ENCODE results near the gene RNPS1. TPM values are rescaled to one million over a fixed set of nuclear protein-coding genes. Genes with fewer than 3 reads are reported as not detected.
"Not testable (repeated sequence)": the region's sequence is repeated elsewhere in the genome, so short reads cannot be mapped to it uniquely, and the experiment has no call there.

The RNPS1 gene
- total RNA-seq, 2 experiments from 2014 or later, result 212 to 220 TPM

DNA sequence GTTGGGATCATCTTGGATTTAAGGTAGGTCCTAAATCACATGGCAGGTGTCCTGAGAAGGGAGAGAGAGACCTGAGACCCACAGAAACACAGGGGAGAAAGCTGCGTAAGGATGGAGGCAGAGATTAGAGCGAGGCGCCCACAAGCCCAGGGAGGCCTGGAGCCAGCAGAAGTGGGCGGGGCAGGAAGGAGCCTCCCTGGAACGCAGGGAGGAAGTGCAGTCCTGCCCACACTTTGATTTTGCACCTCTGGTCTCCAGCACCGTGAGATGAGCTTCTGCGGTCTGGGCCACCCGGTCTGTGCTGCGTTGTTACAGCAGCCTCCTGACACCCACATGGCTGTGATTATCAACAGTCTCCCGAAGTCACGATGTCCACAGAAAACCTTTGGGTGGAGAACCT, 25.3 kb downstream of the RNPS1 start:
- Mint-ChIP-seq H3K27ac (no peak overlapping the region), H3K4me1 (no peaks in the 10 kb centered on the region)
- ATAC-seq (ENCODE audit: low read depth), result no peak

DNA sequence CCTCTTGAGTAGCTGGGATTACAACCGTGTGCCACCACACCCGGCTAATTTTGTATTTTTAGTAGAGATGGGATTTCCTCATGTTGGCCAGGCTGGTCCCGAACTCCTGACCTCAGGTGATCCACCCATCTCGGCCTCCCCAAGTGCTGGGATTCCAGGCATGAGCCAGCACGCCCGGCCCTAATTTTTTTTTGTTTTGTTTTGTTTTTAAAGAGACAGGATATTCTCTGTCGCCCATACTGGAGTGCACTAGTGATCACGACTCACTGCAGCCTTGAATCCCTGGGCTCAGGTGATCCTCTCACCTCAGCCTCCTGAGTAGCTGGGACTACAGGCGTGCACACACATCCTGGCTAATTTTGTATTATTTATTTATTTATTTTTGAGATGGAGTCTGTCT, 27.6 kb downstream of the RNPS1 start:
- H3K4me3 Mint-ChIP-seq; ATAC-seq (ENCODE audit: low read depth); DNase-seq; H3K4me1 Mint-ChIP-seq; H3K27me3 Mint-ChIP-seq; H3K9me3 Mint-ChIP-seq; H3K27ac Mint-ChIP-seq; H3K36me3 Mint-ChIP-seq; POLR2A ChIA-PET: not testable (repeated sequence)

More for the DNA sequence above, 25.3 kb downstream of the RNPS1 start:
- POLR2A ChIA-PET, result interaction anchor here (0.8 kb wide), 1 partner anchor 9 kb away, joined by 3 read pairs; the partner anchor contains the start of gene ECI1
- H3K36me3 Mint-ChIP-seq, result no peaks in the 10 kb centered on the region
- no peak overlapping the region for H3K4me3 Mint-ChIP-seq
- H3K9me3 Mint-ChIP-seq, result no peaks in the 10 kb centered on the region
- H3K27me3 Mint-ChIP-seq, result no peaks in the 10 kb centered on the region
- no peak for DNase-seq

DNA sequence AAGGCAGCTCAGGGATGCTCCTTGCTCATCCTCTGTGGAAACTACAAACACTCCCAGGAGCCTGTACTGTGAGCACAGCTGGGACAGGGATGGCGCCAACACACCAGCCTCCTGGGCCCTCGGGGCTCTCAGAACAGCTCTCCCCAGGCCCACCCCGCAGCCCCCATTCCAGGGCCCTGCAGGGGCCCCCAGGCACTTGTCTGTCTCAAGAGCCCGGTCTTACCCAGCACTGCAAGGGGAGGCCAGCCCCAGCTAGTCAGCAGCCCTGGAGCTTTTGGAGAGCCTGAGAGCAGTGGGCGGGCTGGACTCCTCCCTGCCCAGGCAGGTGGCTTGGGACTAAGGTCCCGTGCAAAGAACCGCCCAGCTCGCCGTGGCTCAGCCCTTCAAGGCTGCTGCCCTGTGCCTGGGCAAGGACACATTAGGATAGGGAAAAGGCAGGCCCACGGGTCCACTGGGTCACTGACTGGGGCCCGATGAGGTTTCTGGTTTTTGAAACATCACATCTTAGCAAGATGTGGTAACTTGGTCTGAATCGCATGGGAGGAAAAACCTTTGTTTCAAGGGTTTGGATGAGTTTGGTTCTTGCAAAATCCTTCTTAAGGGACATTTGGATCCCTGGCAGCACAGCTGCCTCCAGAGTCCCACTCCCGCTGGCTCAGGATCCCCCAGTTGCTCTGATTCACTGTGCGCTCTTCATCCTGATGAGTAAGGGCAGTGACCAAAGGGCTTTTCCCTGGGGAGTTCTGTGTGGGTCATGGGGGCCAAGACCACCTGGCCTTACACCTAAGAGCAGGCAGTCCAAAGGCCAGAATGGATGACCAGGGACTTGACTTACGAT, 28.9 kb downstream of the RNPS1 start:
- H3K4me3 Mint-ChIP-seq, result no peak overlapping the region
- ATAC-seq (ENCODE audit: low read depth), result no peak
- H3K9me3 Mint-ChIP-seq, result no peaks in the 10 kb centered on the region
- H3K4me1 Mint-ChIP-seq, result no peaks in the 10 kb centered on the region
- H3K36me3 Mint-ChIP-seq, result peaks cover 2% of the 10 kb centered on the region
- POLR2A ChIA-PET, result interaction anchor here (0.6 to 1.3 kb wide), 3 partner anchors 24 to 87 kb away, joined by 3 to 4 read pairs (median 3); partner anchors contain the start of gene PGP
- DNase-seq, result no peak
- H3K27me3 Mint-ChIP-seq, result no peaks in the 10 kb centered on the region
- no peak overlapping the region for H3K27ac Mint-ChIP-seq

DNA sequence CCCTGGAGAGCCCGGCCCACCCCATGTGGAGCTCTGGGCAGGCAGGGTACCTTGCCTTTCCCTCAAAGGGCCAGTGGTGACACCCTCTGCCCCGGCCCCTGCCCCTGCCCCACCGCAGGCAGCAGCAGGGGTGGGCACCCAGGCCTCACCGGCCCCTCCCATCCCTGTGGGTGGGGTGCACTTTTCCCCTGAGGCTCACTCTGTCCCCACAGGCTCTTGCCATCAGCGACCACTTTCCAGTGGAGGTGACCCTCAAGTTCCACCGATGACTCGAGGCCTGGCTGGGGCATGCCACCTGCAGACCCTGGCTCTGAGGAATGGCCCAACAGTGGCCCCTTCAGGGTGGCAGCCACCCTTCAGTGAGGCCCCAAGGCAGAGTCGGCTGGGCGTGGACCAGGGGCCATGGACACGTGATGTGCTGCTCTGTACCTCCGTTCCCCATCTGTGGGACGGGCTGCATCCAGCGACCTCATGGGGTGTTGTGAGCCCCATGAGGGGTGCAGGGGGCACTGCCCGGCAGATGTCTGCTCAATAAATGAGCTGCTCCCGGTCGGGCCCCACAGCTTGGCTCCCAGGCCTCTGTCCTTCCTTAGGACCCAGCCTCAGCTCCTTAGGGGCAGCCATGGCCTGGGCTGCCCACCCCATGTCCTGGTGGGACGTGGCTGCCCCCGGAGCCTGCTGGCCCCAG, 29.6 kb downstream of the RNPS1 start:
- H3K4me3 Mint-ChIP-seq, result no peak overlapping the region
- peak; percentile 15 for ATAC-seq (ENCODE audit: low read depth)
- DNase-seq, result no peak
- H3K4me1 Mint-ChIP-seq, result no peaks in the 10 kb centered on the region
- H3K27me3 Mint-ChIP-seq, result no peaks in the 10 kb centered on the region
- H3K36me3 Mint-ChIP-seq, result peaks cover 2% of the 10 kb centered on the region
- POLR2A ChIA-PET, result interaction anchor here (0.6 to 1.3 kb wide), 3 partner anchors 24 to 86 kb away, joined by 3 to 4 read pairs (median 3); partner anchors contain the start of gene PGP
- no peaks in the 10 kb centered on the region for H3K9me3 Mint-ChIP-seq
- H3K27ac Mint-ChIP-seq, result no peak overlapping the region

DNA sequence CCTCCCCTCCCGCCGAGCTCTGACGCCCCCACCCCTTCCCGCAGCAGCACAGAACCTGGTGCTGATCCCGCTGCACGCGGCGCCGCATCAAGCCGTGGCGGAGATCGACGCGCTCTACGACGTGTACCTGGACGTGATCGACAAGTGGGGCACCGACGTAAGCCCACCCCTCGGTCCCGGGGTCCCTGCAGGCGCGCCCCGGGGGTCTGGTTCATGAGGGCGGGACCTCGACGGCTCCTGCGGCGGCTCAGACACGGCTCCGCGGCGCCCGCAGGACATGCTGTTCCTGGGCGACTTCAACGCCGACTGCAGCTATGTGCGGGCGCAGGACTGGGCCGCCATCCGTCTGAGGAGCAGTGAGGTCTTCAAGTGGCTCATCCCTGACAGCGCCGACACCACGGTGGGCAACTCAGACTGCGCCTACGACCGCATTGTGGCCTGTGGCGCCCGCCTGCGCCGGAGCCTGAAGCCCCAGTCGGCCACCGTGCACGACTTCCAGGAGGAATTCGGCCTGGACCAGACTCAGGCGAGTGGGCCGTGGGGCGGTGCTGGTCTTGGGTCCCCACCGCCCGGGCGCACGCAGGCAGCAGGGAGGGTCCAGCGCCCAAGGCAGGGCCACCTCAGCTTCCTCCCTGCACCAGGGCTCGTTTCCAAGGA, 30.3 kb downstream of the RNPS1 start:
- H3K27me3 Mint-ChIP-seq, result no peaks in the 10 kb centered on the region
- POLR2A ChIA-PET, result interaction anchor here (1.3 kb wide), 1 partner anchor 32 kb away, joined by 4 read pairs; no protein-coding TSS in a partner anchor
- H3K27ac Mint-ChIP-seq, result no peak overlapping the region
- no peak for ATAC-seq (ENCODE audit: low read depth)
- DNase-seq, result no peak
- no peak overlapping the region for H3K4me3 Mint-ChIP-seq
- H3K4me1 Mint-ChIP-seq, result no peaks in the 10 kb centered on the region
- H3K9me3 Mint-ChIP-seq, result no peaks in the 10 kb centered on the region
- peaks cover 2% of the 10 kb centered on the region for H3K36me3 Mint-ChIP-seq

DNA sequence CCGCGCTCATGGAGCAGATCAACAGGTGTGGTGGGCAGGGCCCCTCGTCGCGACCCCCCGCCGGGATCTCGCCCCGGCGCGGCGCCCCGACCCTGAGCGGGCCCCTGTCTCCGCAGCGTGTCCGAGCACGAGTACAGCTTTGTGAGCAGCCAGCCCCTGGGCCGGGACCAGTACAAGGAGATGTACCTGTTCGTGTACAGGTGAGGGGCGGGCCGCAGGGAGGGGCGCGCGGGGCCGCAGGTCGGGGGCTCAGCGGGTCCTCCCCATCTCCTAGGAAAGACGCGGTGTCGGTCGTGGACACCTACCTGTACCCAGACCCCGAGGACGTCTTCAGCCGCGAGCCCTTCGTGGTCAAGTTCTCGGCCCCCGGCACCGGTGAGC, 30.8 kb downstream of the RNPS1 start:
- H3K4me3 Mint-ChIP-seq, result no peak overlapping the region
- H3K36me3 Mint-ChIP-seq, result peaks cover 2% of the 10 kb centered on the region
- H3K4me1 Mint-ChIP-seq, result no peaks in the 10 kb centered on the region
- ATAC-seq (ENCODE audit: low read depth) (no peak), DNase-seq (no peak)
- no peaks in the 10 kb centered on the region for H3K9me3 Mint-ChIP-seq
- POLR2A ChIA-PET, result interaction anchor here (0.9 kb wide), 1 partner anchor 82 kb away, joined by 3 read pairs; the partner anchor contains the start of gene TRAF7
- no peak overlapping the region for H3K27ac Mint-ChIP-seq
- no peaks in the 10 kb centered on the region for H3K27me3 Mint-ChIP-seq

DNA sequence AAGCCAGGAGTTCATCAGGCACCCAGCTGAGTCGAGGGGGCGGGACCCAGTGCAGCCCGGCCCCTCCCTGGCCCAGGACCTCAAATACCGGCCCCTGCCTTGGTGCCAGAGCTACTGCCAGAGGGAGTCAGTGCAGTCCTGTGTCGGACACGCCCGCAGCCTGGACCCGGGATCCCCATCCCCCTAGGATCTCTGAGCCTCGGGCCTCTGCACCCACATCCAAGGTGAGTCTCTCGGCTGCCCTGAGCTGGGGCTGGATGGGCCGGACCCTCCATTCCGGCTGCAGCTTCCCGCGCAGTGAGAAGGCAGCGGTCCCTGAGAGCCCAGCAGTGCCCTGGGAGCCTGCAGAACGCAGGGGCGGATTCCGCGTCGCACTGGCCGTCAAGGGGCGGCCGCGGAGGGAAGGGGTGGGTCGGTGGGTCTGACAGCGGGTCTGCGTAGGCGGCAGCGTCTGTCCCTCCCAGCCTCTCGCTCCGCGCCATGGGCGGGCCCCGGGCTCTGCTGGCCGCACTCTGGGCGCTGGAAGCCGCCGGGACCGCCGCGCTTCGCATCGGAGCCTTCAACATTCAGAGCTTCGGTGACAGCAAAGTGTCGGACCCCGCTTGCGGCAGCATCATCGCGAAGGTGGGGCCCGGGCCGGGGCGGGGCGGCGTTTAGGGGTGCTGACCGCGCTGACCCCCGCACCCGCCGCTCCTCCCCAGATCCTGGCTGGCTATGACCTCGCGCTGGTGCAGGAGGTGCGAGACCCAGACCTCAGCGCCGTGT, 31.4 kb downstream of the RNPS1 start, which contains the start of gene DNASE1L2:
Gene DNASE1L2, plus strand, starts transcription at position 108 of the 765 bp plus-strand sequence. Its CDS starts 373 bp downstream, at position 481.
- DNase-seq, result no peak
- Mint-ChIP-seq H3K4me1 (no peaks in the 10 kb centered on the region), H3K27ac (no peak within 1 kb of the TSS), H3K4me3 (no peak within 1 kb of the TSS), H3K36me3 (peaks cover 3% of the 10 kb centered on the region), H3K9me3 (no peaks in the 10 kb centered on the region), H3K27me3 (no peaks in the 10 kb centered on the region)
- no peak for ATAC-seq (ENCODE audit: low read depth)
- POLR2A ChIA-PET, result interaction anchor here (0.8 to 0.9 kb wide), 3 partner anchors 13 to 81 kb away, joined by 3 read pairs; partner anchors contain the start of genes E4F1, ECI1 and TRAF7

DNA sequence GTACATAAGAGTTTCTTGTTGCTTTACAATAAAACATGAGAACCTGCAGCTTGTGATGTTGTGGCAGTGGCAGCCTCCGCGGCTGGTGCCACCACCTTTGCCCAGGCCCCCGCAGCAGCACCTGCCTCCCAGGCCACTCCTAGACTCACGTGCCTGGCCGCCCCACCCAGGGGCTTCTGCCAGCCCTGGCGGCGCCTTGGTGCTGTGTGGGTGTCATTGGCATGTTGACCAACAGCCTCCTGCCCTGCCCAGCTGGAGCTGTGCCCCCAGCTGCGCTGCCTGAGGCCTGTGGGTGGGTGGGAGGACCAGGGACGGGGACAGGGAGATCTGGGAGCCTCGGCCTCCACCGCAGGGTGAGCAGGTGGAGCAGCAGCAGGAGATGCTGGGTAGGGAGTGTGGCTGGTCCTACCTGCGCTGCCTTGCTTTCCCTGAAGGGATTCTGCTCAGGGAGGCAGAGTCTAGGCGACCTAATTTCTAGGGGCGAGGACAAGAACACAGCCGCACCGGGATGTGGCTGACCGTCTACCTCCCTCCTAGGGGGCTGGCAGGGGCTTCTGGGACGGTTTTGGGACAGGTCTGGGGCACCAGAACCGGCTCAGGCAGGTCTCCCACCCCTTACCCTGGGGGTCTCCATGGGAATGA, 32.1 kb downstream of the RNPS1 start:
- no peak overlapping the region for H3K27ac Mint-ChIP-seq
- DNase-seq (no peak), ATAC-seq (ENCODE audit: low read depth) (no peak)
- H3K9me3 Mint-ChIP-seq, result no peaks in the 10 kb centered on the region
- POLR2A ChIA-PET, result interaction anchor here (0.8 kb wide), 2 partner anchors 12 to 15 kb away, joined by 3 read pairs; partner anchors contain the start of genes E4F1 and ECI1
- no peaks in the 10 kb centered on the region for H3K4me1 Mint-ChIP-seq
- H3K36me3 Mint-ChIP-seq, result peaks cover 3% of the 10 kb centered on the region
- H3K4me3 Mint-ChIP-seq, result no peak overlapping the region
- no peaks in the 10 kb centered on the region for H3K27me3 Mint-ChIP-seq

DNA sequence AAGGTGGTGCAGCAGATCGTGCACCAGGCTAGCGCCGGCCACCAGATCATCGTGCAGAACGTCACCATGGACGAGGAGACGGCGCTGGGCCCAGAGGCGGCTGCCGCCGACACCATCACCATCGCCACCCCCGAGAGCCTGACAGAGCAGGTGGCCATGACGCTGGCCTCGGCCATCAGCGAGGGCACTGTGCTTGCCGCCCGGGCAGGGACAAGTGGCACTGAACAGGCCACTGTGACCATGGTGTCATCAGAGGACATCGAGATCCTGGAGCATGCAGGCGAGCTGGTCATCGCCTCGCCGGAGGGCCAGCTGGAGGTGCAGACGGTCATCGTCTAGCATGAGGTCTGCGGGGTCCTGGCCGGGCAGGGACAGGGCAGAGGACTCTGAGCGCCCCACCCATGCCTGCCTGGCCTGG, 32.7 kb downstream of the RNPS1 start:
- DNase-seq, result no peak
- no peaks in the 10 kb centered on the region for H3K27me3 Mint-ChIP-seq
- H3K27ac Mint-ChIP-seq, result no peak overlapping the region
- H3K4me1 Mint-ChIP-seq, result no peaks in the 10 kb centered on the region
- ATAC-seq (ENCODE audit: low read depth), result no peak
- H3K9me3 Mint-ChIP-seq, result no peaks in the 10 kb centered on the region
- H3K36me3 Mint-ChIP-seq, result peaks cover 3% of the 10 kb centered on the region
- H3K4me3 Mint-ChIP-seq, result no peak overlapping the region
- POLR2A ChIA-PET, result no interaction called here

DNA sequence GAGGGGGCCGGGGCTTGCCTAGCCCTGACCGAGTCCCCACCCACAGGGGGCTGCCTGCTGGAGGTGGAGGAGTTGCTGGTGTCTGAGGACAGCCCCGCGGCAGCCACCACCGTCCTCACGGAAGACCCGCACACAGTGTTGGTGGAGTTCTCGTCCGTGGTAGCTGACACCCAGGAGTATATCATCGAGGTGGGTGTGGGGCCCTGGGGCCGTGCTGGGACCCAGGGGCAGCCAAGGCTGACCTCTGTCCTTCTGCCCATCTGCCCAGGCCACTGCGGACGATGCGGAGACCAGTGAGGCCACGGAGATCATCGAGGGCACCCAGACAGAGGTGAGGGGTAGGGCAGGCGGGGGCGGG, 33.1 kb downstream of the RNPS1 start:
- Mint-ChIP-seq H3K27me3 (no peaks in the 10 kb centered on the region), H3K36me3 (peaks cover 6% of the 10 kb centered on the region), H3K4me1 (no peaks in the 10 kb centered on the region), H3K9me3 (no peaks in the 10 kb centered on the region), H3K27ac (no peak overlapping the region), H3K4me3 (no peak overlapping the region)
- no peak for ATAC-seq (ENCODE audit: low read depth)
- POLR2A ChIA-PET, result no interaction called here
- DNase-seq, result no peak

DNA sequence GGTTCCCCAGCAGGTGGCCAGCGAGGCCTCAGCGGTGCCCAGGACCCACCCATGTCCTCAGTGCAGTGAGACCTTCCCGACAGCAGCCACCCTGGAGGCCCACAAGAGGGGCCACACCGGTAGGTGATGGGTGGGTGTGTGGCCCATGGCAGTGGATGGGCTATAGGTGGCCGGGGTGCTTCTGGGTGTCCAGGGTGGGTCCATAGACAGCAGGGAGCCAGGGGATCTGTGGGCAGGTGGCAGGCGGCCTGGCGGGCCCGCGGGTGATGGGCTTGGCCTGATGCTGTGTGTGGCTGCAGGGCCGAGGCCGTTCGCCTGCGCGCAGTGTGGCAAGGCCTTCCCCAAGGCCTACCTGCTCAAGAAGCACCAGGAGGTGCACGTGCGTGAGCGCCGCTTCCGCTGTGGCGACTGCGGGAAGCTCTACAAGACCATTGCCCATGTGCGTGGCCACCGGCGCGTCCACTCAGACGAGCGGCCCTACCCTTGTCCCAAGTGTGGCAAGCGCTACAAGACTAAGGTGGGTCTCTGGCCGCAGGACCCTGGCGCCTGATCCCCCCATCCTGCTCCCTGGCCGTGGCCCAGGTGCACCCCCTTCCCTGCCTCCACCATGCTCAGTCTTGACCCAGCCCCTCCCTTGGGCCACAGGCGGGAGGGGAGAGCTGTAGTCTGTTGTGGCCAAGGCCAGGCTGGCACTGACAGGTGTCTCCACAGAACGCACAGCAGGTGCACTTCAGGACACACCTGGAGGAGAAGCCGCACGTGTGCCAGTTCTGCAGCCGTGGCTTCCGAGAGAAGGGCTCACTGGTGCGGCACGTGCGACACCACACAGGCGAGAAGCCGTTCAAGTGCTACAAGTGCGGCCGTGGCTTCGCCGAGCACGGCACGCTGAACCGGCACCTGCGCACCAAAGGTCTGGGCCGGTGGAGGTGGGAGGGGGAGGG, 33.8 kb downstream of the RNPS1 start:
- ATAC-seq (ENCODE audit: low read depth), result no peak

More for the DNA sequence above, 33.8 kb downstream of the RNPS1 start:
- Mint-ChIP-seq H3K36me3 (peaks cover 6% of the 10 kb centered on the region), H3K4me3 (no peak overlapping the region), H3K27me3 (no peaks in the 10 kb centered on the region), H3K9me3 (no peaks in the 10 kb centered on the region), H3K27ac (no peak overlapping the region), H3K4me1 (no peaks in the 10 kb centered on the region)
- DNase-seq, result no peak
- POLR2A ChIA-PET, result no interaction called here
